Measurements from ENCODE around the gene PFKFB3.

The PFKFB3 gene

GRCh38 chr10:6178581-6178980 is 24.2 kb upstream of the PFKFB3 start:
- TF ChIP-seq ZNF8 (CRISPR knock-in tag; IDR thresholded peaks at IDR 0.05) (no peak), PPARA (CRISPR knock-in tag; IDR thresholded peaks at IDR 0.05; ENCODE audit: borderline replicate concordance) (no peak), ESRRG (CRISPR knock-in tag; IDR thresholded peaks at IDR 0.05) (no peak), CSDC2 (CRISPR knock-in tag; IDR thresholded peaks at IDR 0.05) (no peak), OSR1 (CRISPR knock-in tag; IDR thresholded peaks at IDR 0.05) (no peak), ZNF70 (CRISPR knock-in tag; IDR thresholded peaks at IDR 0.05) (no peak), RARB (CRISPR knock-in tag; IDR thresholded peaks at IDR 0.05) (no peak), ZFP30 (CRISPR knock-in tag; IDR thresholded peaks at IDR 0.05) (no peak), TCF4 (CRISPR knock-in tag; IDR thresholded peaks at IDR 0.05; ENCODE audit: borderline replicate concordance) (no peak), TSHZ2 (CRISPR knock-in tag; IDR thresholded peaks at IDR 0.05) (no peak), BACH2 (CRISPR knock-in tag; IDR thresholded peaks at IDR 0.05; ENCODE audit: borderline replicate concordance) (no peak), ZFP3 (CRISPR knock-in tag; IDR thresholded peaks at IDR 0.05) (no peak), ZNF565 (CRISPR knock-in tag; conservative IDR thresholded peaks at IDR 0.05; ENCODE audit: low read depth) (no peak), ISL1 (CRISPR knock-in tag; IDR thresholded peaks at IDR 0.05) (no peak)
- TF ChIP-seq, protein P1, sequence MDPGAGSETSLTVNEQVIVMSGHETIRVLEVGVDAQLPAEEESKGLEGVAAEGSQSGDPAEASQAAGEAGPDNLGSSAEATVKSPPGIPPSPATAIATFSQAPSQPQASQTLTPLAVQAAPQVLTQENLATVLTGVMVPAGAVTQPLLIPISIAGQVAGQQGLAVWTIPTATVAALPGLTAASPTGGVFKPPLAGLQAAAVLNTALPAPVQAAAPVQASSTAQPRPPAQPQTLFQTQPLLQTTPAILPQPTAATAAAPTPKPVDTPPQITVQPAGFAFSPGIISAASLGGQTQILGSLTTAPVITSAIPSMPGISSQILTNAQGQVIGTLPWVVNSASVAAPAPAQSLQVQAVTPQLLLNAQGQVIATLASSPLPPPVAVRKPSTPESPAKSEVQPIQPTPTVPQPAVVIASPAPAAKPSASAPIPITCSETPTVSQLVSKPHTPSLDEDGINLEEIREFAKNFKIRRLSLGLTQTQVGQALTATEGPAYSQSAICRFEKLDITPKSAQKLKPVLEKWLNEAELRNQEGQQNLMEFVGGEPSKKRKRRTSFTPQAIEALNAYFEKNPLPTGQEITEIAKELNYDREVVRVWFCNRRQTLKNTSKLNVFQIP (CRISPR knock-in tag; IDR thresholded peaks at IDR 0.05; ENCODE audit: borderline replicate concordance, low read depth), result no peak
- ATAC-seq, result no peak

DNA sequence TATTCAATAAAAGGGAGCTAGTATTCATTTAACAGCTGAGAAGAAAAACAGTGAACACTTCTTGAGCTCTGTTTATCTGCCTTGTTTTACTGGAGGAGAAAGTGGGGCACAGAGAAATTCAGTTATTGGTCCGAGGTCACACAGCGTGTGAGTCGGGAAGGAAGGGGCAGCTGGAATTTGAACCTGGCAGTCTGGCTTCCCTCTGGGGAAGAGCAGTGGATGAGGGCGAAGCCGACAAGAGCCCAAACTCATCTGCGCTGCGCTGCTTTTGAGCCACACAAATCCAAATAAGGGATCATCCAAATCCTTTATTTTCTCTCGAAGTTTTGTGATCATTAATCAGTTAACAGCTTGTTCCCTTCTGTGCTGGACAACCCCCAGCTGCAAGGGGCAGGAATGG is 23.7 kb upstream of the PFKFB3 start:
- no peak for TF ChIP-seq PATZ1 (CRISPR knock-in tag; IDR thresholded peaks at IDR 0.05; ENCODE audit: borderline replicate concordance)
- no peak for TF ChIP-seq ZNF8 (CRISPR knock-in tag; IDR thresholded peaks at IDR 0.05)
- TF ChIP-seq GLIS3 (CRISPR knock-in tag; IDR thresholded peaks at IDR 0.05), result no peak
- TF ChIP-seq, protein P2, sequence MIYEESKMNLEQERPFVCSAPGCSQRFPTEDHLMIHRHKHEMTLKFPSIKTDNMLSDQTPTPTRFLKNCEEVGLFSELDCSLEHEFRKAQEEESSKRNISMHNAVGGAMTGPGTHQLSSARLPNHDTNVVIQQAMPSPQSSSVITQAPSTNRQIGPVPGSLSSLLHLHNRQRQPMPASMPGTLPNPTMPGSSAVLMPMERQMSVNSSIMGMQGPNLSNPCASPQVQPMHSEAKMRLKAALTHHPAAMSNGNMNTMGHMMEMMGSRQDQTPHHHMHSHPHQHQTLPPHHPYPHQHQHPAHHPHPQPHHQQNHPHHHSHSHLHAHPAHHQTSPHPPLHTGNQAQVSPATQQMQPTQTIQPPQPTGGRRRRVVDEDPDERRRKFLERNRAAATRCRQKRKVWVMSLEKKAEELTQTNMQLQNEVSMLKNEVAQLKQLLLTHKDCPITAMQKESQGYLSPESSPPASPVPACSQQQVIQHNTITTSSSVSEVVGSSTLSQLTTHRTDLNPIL (CRISPR knock-in tag; IDR thresholded peaks at IDR 0.05; ENCODE audit: low read depth), result no peak
- ATAC-seq, result no peak

GRCh38 chr10:6180480-6181110 is 22.1 kb upstream of the PFKFB3 start:
- no peak for ATAC-seq
- TF ChIP-seq TCF4 (CRISPR knock-in tag; IDR thresholded peaks at IDR 0.05; ENCODE audit: borderline replicate concordance) (no peak), ARNTL (CRISPR knock-in tag; IDR thresholded peaks at IDR 0.05; ENCODE audit: borderline replicate concordance, low read depth) (no peak), ZFP30 (CRISPR knock-in tag; IDR thresholded peaks at IDR 0.05) (no peak), CSDC2 (CRISPR knock-in tag; IDR thresholded peaks at IDR 0.05) (no peak), ZC3H10 (CRISPR knock-in tag; IDR thresholded peaks at IDR 0.05) (no peak), OSR1 (CRISPR knock-in tag; IDR thresholded peaks at IDR 0.05) (no peak), ZNF70 (CRISPR knock-in tag; IDR thresholded peaks at IDR 0.05) (no peak), TSHZ2 (CRISPR knock-in tag; IDR thresholded peaks at IDR 0.05) (no peak), TOX (CRISPR knock-in tag; IDR thresholded peaks at IDR 0.05; ENCODE audit: borderline replicate concordance) (no peak), SNAI2 (CRISPR knock-in tag; IDR thresholded peaks at IDR 0.05) (no peak), BACH2 (CRISPR knock-in tag; IDR thresholded peaks at IDR 0.05; ENCODE audit: borderline replicate concordance) (no peak), RARB (CRISPR knock-in tag; IDR thresholded peaks at IDR 0.05) (no peak), ZNF8 (CRISPR knock-in tag; IDR thresholded peaks at IDR 0.05) (no peak), PATZ1 (CRISPR knock-in tag; IDR thresholded peaks at IDR 0.05; ENCODE audit: borderline replicate concordance) (no peak), ESRRG (CRISPR knock-in tag; IDR thresholded peaks at IDR 0.05) (no peak)
- TF ChIP-seq, protein P2 (CRISPR knock-in tag; IDR thresholded peaks at IDR 0.05; ENCODE audit: low read depth), result no peak

Measured in SK-N-SH treated with all-trans-retinoic acid at 6 μM for 48 hours (cell line).